ENCODE data around the gene ZFP69. TPM values are rescaled to one million over a fixed set of nuclear protein-coding genes. Genes with fewer than 3 reads are reported as not detected.

ZFP69 gene
- total RNA-seq, 1 donor from 2014 or later, result 5.1 TPM

DNA sequence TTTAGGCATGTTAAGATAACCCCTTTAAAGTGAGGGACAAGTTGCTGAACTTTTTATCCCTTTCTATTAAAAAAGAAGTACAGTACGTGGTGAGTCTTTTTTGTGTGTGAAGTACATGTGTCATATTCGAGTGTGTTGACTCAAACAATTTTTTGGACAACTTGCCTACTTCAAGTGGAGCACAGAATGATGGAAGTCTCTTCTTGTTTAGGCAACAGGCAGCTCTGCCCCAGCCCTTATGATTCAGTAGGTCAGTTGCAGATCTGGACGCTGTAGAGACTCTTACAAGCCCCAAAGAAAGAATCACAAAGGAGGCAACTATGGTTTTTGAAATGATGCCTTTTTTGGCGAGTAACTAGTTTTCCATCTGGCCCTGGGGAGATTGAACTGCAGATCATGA, 41.2 kb upstream of the ZFP69 start:
- ChIA-PET CTCF (interaction anchor here (3.1 kb wide), 1 partner anchor 11 kb away, joined by 14 read pairs; no protein-coding TSS in a partner anchor), POLR2A (no interaction called here)
- Mint-ChIP-seq H3K4me1 (peaks cover 4% of the 10 kb centered on the region), H3K27ac (no peak overlapping the region), H3K9me3 (no peaks in the 10 kb centered on the region), H3K36me3 (ENCODE audit: low read depth) (no peaks in the 10 kb centered on the region), H3K4me3 (no peak overlapping the region), H3K27me3 (no peaks in the 10 kb centered on the region)
- DNase-seq (no peak), ATAC-seq (ENCODE audit: low read depth) (no peak)
- TF ChIP-seq, protein P1, sequence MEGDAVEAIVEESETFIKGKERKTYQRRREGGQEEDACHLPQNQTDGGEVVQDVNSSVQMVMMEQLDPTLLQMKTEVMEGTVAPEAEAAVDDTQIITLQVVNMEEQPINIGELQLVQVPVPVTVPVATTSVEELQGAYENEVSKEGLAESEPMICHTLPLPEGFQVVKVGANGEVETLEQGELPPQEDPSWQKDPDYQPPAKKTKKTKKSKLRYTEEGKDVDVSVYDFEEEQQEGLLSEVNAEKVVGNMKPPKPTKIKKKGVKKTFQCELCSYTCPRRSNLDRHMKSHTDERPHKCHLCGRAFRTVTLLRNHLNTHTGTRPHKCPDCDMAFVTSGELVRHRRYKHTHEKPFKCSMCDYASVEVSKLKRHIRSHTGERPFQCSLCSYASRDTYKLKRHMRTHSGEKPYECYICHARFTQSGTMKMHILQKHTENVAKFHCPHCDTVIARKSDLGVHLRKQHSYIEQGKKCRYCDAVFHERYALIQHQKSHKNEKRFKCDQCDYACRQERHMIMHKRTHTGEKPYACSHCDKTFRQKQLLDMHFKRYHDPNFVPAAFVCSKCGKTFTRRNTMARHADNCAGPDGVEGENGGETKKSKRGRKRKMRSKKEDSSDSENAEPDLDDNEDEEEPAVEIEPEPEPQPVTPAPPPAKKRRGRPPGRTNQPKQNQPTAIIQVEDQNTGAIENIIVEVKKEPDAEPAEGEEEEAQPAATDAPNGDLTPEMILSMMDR (IDR thresholded peaks at IDR 0.05), result no peak
- intact Hi-C loops (cut with micrococcal nuclease), result no loop called here

DNA sequence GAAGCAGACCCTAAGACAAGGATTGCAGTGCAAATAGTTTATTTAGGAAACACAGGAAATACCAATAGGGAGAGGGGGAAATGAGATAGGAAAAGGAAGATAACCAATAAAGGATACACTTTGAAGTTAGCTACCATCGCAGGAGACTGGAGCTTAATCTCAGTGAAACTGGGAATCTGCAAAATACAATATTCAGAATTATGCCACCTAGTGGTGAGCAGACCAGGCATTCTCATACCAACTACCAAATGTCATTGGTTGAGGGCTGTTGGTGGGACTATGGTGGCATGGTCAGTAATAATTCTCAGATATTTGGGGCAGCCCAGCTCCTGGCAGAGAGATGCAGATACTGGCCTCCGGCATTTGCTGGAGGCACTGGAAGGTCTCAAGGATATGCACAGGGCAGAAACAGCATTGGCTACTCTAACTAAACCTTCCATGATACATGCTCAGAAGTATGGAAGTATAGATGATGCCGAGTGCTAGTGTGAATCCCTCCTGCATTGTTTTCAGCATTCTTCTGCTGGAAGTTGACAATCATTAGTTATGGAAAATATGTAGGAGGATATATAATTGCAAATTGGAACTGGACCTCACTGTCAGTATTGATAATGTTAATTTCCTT, 38.6 kb upstream of the ZFP69 start:
- intact Hi-C loops (cut with micrococcal nuclease), result loop anchor here (1.0 kb wide), 2 partner anchors 294 to 360 kb away; no protein-coding TSS in a partner anchor
- TF ChIP-seq, protein P1 (IDR thresholded peaks at IDR 0.05), result no peak
- H3K4me1 Mint-ChIP-seq, result peaks cover 4% of the 10 kb centered on the region
- ATAC-seq (ENCODE audit: low read depth), result peak; percentile 49
- no peaks in the 10 kb centered on the region for H3K36me3 Mint-ChIP-seq (ENCODE audit: low read depth)
- H3K27ac Mint-ChIP-seq, result no peak overlapping the region
- H3K27me3 Mint-ChIP-seq, result no peaks in the 10 kb centered on the region
- no peak for DNase-seq
- ChIA-PET CTCF (interaction anchor here (0.6 to 3.3 kb wide), 16 partner anchors 9 to 360 kb away, joined by 3 to 31 read pairs (median 6); partner anchors contain the start of gene ZFP69B), POLR2A (interaction anchor here (1.0 kb wide), 1 partner anchor 294 kb away, joined by 3 read pairs; no protein-coding TSS in a partner anchor)
- H3K4me3 Mint-ChIP-seq, result no peak overlapping the region
- H3K9me3 Mint-ChIP-seq, result no peaks in the 10 kb centered on the region

DNA sequence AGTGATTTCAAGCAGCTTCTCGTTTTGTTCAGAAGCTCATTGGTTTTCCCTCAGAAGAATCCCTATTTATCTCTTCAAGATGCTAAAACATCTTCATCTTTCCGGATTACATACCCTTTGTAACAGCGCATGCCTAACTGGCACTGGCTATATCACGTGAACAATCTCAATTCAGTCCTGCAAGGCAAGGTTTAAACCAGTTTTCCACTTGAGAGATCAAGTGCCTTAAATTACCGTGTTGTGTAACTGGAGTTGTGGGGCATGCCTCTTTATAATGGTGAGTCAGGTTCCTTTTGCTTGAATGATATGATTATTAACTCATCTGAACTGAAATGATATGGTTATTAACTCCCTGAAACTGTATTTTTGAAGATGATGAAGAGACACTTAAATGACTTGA, 37.8 kb upstream of the ZFP69 start:
- Mint-ChIP-seq H3K27me3 (no peaks in the 10 kb centered on the region), H3K9me3 (no peaks in the 10 kb centered on the region), H3K4me1 (peaks cover 4% of the 10 kb centered on the region), H3K27ac (no peak overlapping the region), H3K4me3 (no peak overlapping the region), H3K36me3 (ENCODE audit: low read depth) (peaks cover 3% of the 10 kb centered on the region)
- no peak for DNase-seq
- ATAC-seq (ENCODE audit: low read depth), result no peak
- TF ChIP-seq, protein P1 (IDR thresholded peaks at IDR 0.05), result no peak
- ChIA-PET CTCF (interaction anchor here (1.0 to 3.3 kb wide), 5 partner anchors 57 to 295 kb away, joined by 3 to 31 read pairs (median 6); no protein-coding TSS in a partner anchor), POLR2A (no interaction called here)
- intact Hi-C loops (cut with micrococcal nuclease), result no loop called here

DNA sequence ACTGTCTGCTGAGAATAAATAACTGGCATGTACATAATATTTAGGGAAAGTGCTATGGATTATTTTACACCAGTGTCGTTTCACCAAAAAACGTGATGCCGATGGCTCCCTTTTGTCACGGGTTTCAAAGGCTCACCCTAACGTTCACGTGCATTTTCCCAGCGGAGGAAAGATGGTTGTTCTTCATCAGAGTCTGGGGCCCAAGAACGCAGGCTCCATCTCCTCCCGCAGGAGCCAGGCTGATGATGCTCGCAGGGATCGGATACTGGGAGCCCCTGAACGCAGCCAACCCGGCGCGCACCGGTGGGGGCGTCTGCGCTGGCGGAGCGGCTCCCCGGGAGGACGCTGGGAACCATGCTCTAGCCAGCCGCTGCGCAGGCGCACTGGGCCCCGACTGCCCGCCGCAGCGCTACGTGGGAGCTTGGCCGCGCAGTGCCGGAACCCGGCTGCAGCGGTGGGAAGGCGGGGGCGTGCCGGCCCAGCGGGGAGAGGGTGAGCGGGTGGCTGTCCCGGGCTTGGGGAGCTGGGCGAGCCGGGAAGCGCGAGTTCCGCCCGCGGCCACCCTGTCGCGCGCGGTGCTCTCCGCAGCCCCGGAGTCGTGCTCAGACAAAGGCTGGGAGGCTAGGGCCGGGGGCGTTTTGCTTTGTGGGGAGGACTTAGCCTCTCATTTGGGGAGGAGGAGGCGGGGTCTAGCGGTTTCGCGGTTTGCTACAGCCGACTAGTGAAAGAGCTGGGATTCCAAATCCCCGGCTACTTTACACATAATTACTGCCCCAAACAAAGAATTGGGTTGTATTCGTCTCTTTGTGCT, 27.2 kb upstream of the ZFP69 start, which contains the start of gene ZFP69B:
Gene ZFP69B (plus strand): TSS at position 793 of the 811 bp plus-strand sequence. CDS start 486 bp downstream, outside the sequence.
- peaks cover 33% of the 10 kb centered on the region for H3K36me3 Mint-ChIP-seq (ENCODE audit: low read depth)
- ATAC-seq (ENCODE audit: low read depth), result peak; percentile 80
- peak within 1 kb of the TSS; percentile 86 for H3K4me3 Mint-ChIP-seq

More for the DNA sequence above, 27.2 kb upstream of the ZFP69 start, which contains the start of gene ZFP69B:
- intact Hi-C loops (cut with micrococcal nuclease), result loop anchor here (1.0 to 5.0 kb wide), 5 partner anchors 27 to 192 kb away; partner anchors contain the start of genes EXO5, SMAP2, ZFP69 and ZMPSTE24
- TF ChIP-seq, protein P1 (IDR thresholded peaks at IDR 0.05), result no peak
- H3K27ac Mint-ChIP-seq, result peak within 1 kb of the TSS; percentile 90
- peak; percentile 97 for DNase-seq
- ChIA-PET POLR2A (interaction anchor here (0.6 to 2.1 kb wide), 20 partner anchors 9 to 1302 kb away, joined by 3 to 18 read pairs (median 6); partner anchors contain the start of genes COL9A2, CTPS1, EXO5 and NFYC), CTCF (interaction anchor here (0.9 to 2.4 kb wide), 3 partner anchors 10 to 83 kb away, joined by 3 to 14 read pairs (median 4); no protein-coding TSS in a partner anchor)
- peaks cover 30% of the 10 kb centered on the region for H3K4me1 Mint-ChIP-seq
- H3K9me3 Mint-ChIP-seq, result peaks cover 14% of the 10 kb centered on the region
- no peaks in the 10 kb centered on the region for H3K27me3 Mint-ChIP-seq
